Eye (tissue), 1 donor: ENCODE measurements around the gene STK16.
A peak's percentile ranks its signal among the peaks of the same experiment; 100 is the strongest.
"Not testable (repeated sequence)": the region's sequence is repeated elsewhere in the genome, so short reads cannot be mapped to it uniquely, and the experiment has no call there.

Experiments
- DNase-seq: peaks from one replicate; pipeline ENCODE4 v3.0.0-alpha.2; 2015

STK16 gene

DNA sequence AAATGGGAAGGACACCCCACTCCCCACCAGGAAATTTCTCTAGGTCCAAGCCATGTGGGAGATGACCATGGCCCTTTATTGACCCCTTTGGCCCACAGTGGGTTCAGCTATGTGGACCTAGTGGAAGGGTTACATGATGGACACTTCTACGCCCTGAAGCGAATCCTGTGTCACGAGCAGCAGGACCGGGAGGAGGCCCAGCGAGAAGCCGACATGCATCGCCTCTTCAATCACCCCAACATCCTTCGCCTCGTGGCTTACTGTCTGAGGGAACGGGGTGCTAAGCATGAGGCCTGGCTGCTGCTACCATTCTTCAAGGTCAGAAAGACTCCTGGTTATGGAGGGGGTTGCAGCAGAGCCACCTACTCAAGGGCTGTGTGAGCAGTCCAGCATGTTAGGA, 1.3 kb downstream of the STK16 start:
- DNase-seq = no peak

DNA sequence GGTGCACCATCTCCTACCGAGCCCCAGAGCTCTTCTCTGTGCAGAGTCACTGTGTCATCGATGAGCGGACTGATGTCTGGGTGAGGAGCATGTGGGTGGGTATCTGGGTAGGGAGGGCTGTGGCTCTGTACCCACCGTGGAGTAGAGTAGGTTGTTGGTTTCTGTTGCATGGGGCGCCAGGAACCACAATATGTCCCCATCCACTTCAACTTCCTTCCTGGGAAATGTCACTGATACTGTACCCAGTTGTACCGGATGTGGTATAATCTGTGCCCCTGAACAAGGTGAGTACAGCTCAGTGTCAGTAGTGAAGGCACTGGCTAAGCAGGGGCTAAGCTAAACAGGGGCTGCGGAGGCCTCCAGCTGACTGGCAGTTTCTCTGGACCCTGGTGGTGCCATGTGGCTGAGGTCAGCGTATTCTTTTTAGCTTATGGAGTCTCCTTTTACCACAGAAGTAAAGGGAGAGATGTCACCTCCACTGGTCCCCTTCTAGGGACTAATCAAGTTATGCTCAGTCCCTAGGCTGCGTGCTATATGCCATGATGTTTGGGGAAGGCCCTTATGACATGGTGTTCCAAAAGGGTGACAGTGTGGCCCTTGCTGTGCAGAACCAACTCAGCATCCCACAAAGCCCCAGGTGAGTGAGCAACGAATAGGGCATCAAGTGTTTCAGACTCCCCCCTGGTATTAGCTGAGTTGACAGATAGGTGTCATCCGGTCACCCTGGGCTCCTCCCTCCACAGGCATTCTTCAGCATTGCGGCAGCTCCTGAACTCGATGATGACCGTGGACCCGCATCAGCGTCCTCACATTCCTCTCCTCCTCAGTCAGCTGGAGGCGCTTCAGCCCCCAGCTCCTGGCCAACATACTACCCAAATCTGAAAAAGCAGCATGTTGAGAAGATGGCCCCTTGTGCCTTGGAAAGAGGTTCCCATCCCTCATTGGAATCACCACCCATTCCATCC, 2.7 kb downstream of the STK16 start:
- no peak for DNase-seq

DNA sequence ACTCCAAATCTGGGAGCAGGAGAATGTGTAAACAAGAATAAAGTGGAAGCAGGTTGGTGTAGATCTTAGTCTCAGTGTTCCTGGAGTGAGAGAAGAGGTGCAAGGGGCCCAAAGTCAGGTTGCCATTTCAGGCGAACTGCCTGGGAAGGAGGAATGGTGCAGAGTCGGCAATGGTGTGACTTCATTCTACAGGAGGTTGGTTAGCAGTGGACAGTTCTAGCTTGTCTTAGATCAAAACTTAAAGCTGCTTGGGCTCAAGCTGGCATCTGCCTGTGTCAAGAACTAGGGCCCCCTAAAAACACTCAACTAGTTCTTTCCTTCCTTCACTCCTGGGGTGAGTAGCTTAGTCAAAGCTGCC, 3.5 kb downstream of the STK16 start:
- no peak for DNase-seq

DNA sequence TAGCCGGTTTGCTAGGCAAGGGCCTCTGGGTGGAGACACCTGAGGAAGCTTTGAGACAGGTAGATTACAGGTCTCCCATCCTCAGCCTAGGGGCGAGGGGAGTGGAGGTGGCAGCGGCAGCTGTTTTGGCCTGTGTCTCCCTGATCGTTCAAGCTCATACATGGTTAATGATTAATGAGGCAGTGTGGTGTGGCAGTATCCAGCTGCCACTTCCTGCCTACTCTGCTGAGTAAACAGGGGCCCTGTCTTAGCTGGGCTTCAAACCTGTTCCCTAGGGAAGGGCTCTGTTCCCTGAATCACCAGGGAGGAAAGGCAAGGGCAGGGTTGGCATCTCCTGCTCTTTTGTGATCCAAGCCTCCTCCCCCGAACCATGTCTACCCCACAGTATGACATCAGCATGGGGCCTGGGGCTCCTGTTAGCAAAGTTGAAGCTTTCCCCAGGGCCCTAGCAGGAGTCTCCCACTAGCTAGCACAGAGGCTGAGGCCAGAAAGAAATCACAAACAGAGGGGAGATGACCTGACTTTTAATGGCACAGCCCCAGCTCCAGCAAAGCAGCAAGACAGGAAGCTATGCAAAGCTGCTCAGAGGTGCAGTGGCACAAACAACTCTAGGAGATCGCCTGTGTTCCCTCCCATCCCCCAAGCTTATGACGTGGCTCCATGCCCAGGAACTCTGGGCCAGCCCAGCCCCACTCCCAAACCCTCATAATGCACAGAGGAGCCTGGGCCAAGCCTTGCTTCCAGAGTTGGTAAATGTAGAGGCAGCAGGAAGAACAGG, 4.1 kb downstream of the STK16 start:
- DNase-seq = peak; percentile 55

GRCh38 chr2:219250049-219250781, 4.9 kb downstream of the STK16 start:
- no peak for DNase-seq

DNA sequence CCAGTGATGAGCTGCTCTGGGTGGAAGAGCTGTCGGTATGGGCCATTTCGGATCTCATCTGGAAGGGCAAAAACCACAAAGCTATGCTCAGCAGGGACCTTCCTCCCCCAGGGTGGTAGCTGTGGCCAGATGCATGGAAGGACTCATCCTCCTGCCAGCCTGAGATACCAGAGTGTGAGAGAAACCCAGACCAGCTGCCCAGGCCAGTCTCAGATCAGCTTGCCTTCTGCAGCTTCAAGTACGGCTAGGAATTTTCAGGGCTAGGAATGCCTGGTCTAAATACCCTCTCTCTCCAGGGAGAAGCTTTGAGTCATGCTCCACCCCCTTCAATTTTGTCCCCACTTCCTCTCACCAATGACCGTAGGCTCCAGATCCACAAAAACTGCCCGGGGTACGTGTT, 6.4 kb downstream of the STK16 start:
- no peak for DNase-seq

- no peak for DNase-seq
Measured at GRCh38 chr2:219252084-219252483, 6.8 kb downstream of the STK16 start.

DNA sequence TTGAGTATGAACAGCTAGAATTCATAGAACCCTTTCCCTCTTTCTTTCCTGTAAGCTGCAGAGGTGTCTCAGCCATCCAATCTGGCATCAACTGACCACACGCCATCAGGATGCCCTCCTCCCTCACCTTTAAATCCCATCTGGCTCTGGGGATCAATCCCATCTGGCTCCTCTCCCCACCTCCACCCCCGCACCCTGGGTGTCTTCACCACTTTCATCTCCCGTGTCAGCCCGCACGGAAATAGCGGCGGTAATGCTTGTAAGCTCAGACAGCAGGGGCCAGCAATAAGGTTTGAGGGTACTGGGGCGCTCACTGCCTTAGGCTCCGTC, 7.3 kb downstream of the STK16 start:
- DNase-seq = no peak

DNA sequence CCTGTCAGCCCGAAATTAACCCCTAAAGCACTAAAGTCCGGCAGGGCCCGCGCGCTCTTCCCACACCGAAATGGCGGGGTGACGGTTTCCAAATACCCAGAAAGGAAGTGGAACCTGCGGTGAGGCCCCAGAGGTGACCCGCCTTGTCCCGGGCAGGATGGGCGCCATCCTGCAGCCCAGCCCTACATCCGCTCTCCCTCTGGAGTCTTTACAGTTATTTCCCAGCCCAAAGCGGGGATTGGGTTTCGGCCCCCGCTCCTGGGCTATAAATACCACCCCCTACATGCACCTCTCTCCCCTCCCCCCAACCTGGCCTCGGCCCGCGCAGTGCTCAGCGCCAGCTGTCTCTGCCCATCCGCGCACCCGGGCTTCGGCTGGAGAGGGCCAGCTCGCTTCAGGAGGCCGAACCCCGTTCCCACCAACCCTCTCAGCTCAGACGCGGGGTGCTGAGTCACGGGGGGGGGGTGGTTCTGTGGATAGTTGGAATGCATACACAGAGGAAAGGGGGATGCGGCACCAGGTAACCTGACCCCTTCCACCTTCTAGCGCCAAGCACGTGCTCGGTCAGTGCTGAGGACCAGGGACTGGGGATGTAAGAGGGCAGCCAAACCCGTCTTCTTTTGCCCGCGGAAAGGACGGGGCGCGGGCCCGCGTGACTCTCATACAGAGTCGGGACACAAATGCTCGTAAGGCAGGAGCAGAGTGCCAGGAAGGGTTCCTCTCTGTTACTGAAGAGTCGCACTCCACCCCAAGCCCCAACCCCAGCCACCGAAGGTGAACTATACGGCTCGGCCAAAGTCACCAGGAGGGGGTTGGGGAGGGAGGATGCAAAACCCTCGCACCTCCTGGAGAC, 7.8 kb downstream of the STK16 start, which contains the start of gene TUBA4B:
TUBA4B (plus strand) TSS at position 344 of the 853 bp plus-strand sequence; CDS start at position 509, 165 bp downstream.
- DNase-seq = peak; percentile 45

GRCh38 chr2:219253753-219254589, 8.7 kb downstream of the STK16 start, which contains the start of gene TUBA4A:
Gene TUBA4A (minus strand): TSS chr2:219253918. CDS start chr2:219253858, 60 bp downstream.
- DNase-seq = peak; percentile 70

- no peak for DNase-seq
Measured at GRCh38 chr2:219254590-219255201, 9.4 kb downstream of the STK16 start.

DNA sequence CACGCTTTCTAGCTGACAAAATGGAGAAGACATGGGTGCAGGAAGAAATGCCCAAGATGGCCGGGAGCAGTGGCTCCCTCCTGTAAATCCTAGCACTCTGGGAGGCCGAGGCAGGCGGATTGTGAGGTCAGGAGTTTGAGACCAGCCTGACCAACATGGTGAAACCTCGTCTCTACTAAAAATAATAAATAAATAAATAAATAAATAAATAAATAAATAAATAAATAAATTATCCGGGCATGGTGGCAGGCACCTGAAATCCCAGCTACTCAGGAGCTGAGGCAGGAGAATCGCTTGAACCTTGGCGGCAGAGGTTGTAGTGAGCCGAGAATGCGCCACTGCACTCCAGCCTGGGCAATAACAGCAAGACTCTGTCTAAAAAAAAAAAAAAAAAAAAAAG, 13.7 kb downstream of the STK16 start:
- DNase-seq = not testable (repeated sequence)

GRCh38 chr2:219261024-219261855, 16.0 kb downstream of the STK16 start:
- DNase-seq = no peak

GRCh38 chr2:219266232-219266631, 21.0 kb downstream of the STK16 start:
- DNase-seq = no peak

DNA sequence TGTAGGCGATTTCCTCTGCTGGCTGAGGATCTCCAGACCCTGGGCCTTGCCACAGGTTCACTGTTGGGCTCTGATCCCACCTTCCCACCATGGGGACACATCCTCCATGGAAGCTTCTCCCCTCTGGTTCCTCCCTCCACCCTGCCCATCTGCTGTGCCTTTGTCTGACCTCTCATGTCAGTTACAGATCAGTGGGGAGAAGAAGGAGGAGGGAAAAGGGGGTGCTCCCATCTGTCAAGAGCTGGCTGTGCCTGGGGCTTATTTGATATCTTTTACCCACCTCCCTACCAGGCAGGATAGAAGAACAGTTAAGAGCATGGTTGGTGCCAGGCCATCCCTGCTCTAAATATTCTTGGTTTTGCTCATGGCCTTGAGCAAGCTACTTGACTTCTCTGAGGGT, 21.6 kb downstream of the STK16 start:
- DNase-seq = no peak

DNA sequence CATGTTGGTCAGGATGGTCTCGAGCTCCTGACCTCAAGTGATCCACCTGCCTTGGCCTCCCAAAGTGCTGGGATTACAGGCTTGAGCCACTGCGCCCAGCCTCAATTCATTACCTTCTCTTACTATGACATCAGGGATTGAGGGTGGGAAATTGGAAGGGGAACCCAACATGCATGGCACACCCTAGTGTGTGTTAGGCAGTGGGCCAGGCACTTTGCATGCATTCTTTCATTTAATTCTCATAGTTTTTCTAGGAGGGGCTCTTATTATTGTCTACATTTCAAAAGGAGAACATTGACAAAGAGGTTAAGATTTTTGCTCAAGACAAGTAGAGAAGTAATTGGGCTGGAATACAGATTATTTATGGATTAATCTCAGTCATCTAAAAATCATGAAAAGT, 23.0 kb downstream of the STK16 start:
- no peak for DNase-seq

- DNase-seq = no peak
Measured at GRCh38 chr2:219269362-219270054, 24.2 kb downstream of the STK16 start.

GRCh38 chr2:219270055-219270372, 24.7 kb downstream of the STK16 start:
- DNase-seq = no peak

- DNase-seq = no peak
Measured at GRCh38 chr2:219271021-219271420, 25.7 kb downstream of the STK16 start.
